Fibroblast of gingiva (primary cell): Measurements from ENCODE around the gene BAG3.
A peak's percentile ranks its signal among the peaks of the same experiment; 100 is the strongest.

Experiments used
- DNase-seq: peaks from one replicate; pipeline ENCODE4 v3.0.0-alpha.2; 2011; ENCODE audit warnings: low read depth

The BAG3 gene

DNA sequence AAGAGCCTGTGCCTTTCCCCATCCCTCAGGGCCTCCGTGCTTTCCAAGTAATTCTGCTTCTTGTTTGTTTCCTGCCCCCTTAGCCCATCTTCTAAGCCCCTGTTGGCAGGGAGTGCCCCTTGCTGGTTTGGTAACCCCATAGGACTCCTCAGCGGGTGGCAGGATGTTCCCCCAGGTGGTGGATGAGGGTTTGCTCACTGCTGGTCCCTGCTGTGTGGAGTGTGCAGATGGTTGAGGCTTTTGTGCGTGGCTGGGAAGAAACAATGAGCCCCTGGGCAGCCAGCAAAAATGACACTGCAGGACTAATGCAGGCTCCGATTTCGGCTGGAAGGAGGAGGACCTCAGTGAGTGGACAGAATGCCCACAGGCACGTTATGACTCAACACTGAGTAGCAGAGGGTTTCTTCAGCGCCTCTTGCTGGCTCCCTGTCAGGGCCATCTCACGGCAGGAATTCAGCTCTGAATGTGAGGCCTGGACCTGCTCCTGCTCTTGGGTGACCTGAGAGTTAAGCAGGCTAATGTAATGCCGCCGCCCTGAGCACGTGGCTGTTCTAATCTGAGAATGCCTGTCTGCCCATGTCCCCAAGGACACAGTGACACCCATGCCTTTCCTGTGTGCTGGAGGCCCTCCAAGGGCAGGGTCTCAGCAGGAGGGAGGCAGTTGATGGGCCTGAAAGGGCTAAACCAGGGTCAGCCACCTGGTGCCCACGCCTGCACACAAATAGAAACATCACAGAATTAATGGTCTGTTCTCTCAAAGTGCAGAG is 16.6 kb downstream of the BAG3 start:
- peak; percentile 98 for DNase-seq

DNA sequence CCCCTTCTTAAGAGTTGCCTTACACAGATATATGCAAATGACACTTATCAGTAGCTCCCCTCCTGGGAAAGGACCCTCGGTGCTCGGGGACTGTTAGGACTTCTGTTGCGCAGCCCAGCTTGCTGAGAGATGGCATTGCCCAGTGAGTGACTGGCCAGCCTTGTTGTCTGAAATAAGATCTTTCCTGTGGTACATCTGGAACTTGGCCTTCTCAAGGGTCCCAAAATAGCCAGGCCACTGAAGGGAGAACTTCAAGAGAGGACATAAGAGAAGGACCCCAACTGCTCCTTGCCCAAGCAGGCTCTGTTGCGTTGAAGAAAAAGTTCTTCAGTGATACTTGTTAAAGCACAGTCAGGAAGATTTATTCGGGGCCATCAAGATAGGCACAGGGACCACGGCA is 17.3 kb downstream of the BAG3 start:
- no peak for DNase-seq

DNA sequence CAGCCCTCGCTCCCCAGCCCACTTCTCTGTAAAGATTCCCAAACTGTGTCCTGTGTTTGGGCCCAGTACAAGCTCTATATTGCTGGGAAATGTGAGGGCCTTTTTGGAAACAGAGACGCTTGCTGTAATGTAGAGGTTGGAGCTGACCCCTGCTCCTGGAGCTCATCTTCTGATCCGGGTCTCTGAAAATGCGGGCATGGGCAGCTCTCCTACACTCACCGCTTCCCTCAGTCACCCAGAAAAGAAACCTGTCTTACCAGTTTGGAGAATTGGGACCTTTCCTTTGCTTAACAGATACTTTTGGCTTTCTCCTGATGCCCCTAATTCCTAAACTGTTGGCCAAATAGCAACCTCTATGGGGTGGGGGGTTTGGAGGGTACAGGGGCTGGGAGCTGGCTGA is 18.2 kb downstream of the BAG3 start:
- DNase-seq, result no peak

DNA sequence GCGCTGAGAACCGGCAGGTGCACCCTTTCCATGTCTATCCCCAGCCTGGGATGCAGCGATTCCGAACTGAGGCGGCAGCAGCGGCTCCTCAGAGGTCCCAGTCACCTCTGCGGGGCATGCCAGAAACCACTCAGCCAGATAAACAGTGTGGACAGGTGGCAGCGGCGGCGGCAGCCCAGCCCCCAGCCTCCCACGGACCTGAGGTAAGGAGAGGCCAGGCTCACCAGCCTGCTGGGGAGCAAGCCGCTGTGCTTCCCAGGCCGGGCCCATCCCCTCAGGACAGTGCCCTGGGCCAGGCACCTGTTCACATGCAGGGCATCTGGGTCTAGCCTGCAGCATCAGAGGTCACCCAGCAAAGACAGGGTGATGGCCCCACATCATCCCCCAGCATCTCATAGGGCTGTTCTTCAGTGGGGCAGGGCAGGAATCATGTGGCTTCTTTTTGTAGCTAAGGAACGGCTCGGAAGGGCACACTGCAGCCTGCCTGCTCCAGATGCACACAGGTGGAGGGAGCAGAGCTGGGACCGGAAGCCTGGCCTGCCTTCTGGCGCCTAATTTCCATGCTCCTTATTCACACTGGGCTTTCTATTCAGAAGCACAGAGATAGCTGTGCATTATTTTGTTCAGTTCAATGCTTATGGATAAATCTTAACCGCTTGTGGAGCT is 18.9 kb downstream of the BAG3 start:
- DNase-seq, result no peak

DNA sequence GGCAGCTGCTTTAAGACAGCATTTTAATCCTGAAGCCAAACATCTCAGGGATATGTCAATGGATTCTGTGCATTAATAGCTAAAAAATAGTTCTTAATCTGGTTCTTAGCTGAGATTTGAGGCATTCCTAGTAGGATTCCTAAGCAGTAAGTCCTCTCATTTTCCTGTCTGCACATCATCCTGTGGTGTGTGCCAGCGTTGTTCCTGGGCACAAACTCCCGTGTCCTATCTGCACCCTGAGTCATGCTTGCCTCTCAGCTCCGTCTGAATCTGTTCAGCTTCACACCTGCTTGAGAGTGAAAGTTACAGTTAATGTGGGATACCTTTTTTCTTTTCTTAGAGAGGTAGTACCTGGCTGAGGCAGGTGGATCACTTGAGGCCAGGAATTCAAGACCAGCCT is 19.5 kb downstream of the BAG3 start:
- peak; percentile 37 for DNase-seq

DNA sequence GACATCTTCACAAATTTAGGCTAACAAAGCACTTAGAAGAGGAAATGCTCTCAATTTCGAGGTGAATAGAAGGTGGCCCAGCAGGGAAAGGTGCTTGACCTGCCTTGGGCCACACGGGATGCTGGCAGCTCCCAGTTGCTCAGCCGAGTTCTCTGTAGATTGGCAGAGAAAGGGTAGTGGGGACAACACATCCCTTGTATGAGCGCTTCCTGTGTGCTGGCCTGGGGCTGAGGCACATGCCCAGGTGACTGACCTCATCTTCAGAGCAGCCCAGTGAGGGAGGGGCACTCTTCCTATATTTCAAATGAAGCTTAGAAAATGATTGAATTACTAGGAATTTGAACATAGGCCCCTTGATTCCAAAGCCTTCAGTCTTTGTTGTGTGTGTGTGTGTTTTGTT is 20.2 kb downstream of the BAG3 start:
- no peak for DNase-seq

DNA sequence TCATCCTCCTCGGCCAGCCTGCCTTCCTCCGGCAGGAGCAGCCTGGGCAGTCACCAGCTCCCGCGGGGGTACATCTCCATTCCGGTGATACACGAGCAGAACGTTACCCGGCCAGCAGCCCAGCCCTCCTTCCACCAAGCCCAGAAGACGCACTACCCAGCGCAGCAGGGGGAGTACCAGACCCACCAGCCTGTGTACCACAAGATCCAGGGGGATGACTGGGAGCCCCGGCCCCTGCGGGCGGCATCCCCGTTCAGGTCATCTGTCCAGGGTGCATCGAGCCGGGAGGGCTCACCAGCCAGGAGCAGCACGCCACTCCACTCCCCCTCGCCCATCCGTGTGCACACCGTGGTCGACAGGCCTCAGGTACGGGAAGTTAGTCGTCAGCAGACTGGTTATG is 21.1 kb downstream of the BAG3 start:
- DNase-seq, result no peak

DNA sequence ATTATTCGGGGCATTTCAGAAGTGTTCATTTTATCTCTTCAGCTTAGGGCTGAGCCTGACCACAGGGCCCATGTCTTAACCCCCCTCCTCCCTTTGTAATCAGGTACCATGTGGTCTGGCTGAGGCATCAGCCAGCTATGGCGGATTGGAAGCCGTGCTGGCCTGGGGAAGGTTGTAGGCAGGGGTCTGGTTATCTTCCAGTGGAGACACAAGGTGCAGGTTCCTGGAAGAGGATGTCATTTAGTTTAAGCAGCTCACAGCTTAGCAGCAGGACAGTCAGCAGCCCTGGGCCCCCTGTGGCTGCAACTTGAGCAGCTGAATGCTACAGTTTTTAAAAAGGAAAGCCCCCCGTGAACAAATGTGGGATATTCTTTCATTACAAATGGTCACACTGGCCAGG is 22.1 kb downstream of the BAG3 start:
- DNase-seq, result no peak

DNA sequence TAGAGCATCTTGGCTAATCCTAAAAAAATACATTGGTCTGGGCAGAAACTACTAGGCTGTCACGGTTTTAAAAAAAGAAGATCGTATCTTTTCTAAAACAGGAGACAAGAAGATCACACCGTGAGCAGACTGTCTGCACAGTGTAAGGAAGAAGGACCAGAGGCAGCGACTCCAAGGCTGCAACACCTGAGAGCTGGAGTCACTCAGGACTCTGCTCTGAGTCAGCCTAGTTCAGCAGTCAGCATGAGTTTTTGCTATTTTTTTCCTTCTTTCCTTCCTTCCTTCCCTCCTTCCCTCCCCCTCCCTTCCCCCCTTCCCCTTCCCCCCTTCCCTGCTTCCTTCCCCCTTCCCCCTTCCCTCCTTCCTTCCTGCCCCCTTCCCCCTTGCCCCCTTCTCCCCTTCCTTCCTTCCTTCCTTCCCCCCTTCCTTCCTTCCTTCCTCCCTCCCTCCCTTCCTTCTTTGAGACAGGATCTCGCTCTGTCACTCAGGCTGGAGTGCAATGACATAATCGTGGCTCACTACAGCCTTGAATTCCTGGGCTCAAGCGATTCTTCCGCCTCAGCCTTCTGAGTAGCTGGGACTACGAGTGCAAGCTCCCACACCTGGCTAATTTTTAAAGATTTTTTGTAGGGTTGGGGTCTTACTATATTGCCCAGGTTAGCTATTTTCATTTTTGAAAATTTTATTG is 24.4 kb downstream of the BAG3 start:
- DNase-seq, result no peak

DNA sequence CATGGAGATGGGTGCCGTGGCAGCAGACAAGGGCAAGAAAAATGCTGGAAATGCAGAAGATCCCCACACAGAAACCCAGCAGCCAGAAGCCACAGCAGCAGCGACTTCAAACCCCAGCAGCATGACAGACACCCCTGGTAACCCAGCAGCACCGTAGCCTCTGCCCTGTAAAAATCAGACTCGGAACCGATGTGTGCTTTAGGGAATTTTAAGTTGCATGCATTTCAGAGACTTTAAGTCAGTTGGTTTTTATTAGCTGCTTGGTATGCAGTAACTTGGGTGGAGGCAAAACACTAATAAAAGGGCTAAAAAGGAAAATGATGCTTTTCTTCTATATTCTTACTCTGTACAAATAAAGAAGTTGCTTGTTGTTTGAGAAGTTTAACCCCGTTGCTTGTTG is 25.9 kb downstream of the BAG3 start:
- no peak for DNase-seq

DNA sequence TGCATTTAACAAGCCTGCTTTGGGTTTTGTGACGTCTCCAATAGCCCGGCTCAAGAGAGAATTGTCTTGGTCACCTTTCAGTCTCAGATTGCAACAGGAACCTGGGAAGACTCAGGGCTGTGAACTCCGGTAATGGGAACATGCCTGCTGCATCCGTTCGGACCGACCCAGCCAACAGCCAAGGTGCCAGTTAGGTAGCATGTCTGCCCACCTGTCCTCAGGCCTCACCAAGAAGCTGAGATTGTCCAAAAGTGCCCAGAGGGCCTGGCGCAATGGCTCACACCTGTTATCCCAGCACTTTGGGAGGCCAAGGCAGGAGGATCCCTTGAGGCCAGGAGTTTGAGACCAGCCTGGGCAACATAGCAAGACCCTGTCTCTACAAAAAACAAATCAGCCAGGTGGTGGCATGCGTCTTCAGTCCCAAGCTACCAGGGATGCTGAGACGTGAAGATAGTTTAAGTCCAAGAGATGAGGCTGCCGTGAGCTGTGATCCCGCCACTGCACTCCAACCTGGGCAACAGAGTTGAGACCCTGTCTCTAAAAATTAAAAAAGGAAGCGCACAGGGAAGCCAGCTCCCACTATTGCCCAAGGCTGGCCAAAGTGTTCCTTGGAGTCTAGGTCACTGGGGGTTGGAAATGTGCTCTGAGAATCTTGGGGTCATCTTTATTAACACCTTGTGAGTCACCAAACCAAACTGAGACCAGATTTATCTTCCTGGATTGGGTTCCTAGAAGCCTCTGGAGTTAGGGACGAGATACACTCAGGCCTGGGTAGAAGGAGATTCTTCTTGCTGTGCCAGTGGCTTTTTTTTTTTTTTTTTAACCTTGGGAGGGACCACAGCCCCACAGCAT is 26.9 kb downstream of the BAG3 start:
- peak; percentile 19 for DNase-seq

DNA sequence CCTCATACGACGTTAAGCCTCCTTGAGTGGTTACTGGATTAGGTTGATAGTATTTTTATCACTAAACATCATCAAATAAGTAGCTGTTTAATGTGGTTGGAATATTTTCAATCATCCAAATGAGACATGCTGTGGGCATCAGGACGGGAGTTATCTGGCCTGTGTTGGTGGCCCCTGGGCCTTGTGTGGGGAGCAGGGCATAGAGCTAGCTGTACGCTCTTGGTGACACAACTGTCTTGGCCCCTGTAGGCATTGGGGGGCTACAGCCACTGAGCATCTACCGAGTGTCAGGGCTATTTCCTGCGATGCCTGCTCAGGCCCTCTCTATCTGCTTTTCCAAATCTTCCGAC is 28.3 kb downstream of the BAG3 start:
- no peak for DNase-seq

DNA sequence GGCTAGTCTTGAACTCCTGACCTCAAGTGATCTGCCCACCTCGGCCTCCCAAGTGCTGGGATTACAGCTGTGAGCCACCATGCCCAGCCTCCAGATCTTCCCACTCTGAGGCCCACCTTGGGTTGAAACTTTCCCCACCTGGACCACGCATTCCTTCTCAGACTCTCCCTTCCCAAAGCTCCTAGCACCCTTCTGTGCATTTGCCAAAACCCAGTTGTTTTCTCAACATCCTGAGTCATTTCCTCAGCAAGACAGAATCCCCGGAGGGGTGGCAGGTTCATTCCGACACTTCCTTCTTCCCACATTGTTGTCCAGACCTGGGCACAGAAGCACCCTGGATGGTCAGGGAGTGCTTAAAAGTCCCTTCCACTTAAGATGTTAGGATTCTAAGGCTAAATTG is 28.9 kb downstream of the BAG3 start:
- peak; percentile 63 for DNase-seq

DNA sequence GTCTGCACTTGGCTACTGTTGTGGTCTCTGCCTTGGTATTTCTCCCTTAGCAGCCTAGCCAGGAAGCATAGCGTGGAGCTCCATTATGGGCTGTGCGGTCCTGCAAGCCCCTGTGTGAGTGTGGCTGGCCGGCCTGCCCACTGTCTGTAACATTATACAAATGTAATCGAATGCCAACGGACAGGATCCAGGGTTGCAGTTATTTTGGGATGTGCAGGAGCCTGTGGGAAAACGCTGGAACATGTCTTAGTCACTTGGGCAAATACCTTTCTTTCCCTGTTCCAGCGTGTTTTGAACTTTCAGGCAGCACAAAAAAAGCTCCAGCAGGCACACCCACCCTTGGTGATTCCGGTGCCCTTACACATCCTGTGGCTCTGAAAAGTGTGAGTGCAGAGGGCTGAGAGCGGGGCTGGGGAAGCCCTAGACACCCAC is 29.5 kb downstream of the BAG3 start:
- DNase-seq, result peak; percentile 75

DNA sequence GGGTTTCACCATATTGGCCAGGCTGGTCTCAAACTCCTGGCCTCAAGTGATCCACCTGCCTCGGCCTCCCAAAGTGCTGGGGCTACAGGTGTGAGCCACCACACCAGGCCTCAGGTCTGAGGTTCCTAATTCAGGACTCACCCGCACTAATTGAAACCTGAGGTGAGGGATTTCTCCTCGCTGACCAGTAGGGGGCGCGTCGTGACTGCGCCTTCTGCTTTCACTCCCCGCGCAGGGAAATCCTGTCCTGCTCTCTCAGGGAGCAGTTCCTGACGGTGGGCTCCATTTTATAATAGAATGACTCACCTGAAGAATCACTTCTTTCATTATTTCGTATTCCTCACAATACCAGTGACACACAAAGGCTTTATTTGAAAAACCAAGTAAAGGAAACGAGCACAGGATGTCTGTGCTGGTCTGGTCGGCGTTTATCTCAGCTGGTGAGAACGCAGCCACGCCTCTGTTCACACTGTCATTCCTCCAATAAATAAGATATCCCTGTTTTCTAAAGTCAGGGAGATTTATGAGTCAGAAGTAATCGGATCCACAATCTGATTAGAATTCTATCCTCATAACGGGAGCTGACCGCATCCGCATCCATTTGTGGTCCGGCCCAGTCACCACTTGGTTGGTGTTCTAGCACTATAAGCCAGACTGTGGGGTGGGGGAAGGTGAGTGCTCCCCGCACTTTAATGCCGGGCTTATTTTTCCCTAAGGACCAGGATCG is 35.4 kb downstream of the BAG3 start:
- peak; percentile 71 for DNase-seq

DNA sequence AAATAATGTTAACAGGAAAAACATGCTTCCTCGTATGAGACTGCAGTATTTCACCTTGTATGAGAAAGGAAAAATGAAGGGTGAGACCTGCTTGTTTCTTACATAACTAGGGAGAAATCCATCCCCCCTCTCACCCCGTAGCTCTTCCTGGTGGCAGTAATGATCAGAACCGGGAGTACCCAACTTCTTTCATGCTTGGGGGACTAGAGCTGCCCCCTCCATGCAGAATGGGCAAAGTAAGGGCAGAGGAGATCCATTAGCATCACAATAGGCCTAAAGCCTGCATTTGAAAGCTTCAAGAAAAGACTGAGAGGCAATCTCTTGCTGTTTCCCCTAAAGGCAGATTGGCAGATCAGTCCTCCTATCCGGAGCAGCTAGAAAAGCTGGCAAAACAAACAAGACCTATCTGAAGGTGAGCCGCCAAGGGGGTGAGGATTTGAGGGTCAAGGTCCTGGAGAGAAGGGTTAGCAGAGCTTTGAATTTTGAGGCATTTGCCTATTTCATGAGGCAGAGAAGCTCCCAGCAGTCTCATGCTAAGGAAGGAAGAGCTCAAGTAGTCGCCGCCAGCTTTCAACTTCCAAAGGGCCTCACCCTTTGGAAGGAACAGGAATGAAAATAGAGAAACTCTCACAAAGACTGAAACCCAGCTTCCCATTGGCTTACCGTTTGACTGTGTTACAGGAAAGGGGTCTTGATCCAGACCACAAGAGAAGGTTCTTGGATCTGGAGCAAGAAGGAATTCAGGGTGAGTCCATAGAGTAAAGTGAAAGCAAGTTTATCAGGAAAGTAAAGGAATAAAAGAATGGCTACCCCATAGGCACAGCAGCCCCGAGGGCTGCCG is 36.2 kb downstream of the BAG3 start:
- no peak for DNase-seq

DNA sequence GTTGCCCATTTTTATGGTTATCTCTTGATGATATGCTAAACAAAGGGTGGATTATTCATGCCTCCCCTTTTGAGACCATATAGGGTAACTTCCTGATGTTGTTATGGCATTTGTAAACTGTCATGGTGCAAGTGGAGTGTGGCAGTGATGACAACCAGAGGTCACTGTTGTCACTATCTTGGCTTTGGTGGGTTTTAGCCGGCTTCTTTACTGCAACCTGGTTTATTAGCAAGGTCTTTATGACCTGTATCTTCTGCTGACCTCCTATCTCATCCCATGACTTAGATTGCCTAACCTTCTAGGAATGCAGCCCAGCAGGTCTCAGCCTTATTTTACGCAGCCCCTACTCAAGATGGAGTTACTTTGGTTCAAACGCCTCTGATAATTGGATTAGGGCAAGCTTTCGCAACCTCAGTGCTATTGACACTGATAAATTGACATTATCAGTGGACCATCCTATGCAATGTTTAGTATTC is 36.9 kb downstream of the BAG3 start:
- DNase-seq, result no peak

DNA sequence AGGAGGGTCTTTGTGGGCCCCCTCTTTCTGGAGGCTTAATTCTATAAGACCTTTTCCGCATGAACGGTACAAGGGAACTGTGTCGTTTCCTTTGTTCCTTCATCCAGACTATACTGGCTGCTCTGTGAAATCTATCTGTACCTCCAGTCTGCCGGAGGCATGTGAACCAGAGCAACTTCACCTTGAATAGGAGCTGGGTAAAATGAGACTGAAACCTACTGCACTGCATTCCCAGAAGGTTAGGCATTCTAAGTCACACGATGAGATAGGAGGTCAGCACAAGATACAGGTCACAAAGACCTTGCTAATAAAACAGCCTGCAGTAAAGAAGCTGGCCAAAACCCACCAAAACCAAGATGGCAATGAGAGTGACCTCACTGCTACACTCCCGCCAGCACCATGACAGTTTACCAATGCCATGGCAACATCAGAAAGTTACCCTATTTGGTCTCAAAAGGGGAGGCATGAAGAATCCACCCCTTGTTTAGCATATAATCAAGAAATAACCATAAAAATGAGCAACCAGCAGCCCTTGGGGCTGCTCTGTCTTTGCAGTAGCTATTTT is 37.9 kb downstream of the BAG3 start:
- no peak for DNase-seq

DNA sequence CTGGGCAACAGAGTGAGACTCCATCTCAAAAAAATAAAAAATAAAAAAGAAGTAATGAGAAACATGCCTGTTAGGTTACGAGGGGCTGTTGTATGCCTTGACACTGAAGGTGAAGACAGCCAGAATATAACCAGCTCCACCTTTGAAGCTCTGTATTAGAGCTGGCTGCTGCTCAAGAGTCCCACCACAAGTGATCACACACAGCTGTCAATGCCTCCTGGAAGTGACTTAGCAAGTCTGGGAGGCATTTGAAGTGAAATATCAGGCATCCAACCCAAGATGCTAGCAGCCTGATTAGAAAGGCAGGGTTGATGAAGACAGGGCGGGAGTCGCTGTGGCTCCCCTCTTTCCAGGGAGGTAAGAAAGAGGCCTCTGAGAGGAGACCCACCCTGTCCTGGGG is 40.5 kb downstream of the BAG3 start:
- no peak for DNase-seq

DNA sequence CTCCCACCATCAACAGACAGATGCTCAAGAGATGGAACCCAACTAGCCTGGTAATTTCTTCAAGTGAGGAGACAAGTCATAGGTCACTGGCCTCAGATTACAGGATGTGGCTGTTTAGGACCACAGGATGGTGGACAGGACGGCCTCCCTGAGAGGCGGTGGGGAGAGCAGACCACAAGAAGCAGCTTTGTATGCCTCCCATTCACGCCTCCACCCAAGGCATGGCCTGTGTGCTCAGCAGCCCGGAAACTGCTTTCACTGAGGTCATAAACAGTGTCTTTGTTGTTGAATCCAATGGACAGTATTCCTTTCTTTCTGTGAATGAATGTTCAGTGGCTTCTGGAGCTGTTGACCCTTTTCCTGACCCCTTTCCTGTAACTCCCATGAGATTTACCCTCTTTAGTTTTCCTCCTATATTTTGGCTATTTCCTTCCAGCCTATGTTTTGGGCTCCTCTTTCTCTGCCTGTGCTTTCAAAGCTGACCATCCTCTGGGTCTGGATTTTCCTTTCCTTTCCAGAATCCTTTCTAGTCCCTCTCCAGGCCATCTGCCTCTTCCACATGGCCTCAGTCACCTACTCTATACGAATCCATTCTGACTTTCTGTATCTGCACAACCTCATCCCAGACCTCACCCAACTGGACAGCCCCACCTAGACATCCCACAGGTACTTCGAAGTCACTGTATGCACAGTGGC is 42.2 kb downstream of the BAG3 start:
- DNase-seq, result no peak
